Activated naive CD4-positive, alpha-beta T cell treated with Interleukin-2 at 50 U/mL for 16 hours (primary cell): ENCODE measurements around the gene RABL2A.
"Not testable (repeated sequence)": the region's sequence is repeated elsewhere in the genome, so short reads cannot be mapped to it uniquely, and the experiment has no call there.

Experiments
- DNase-seq: peaks from one replicate; pipeline ENCODE4 v3.0.0-alpha.2; 2020

The RABL2A gene

DNA sequence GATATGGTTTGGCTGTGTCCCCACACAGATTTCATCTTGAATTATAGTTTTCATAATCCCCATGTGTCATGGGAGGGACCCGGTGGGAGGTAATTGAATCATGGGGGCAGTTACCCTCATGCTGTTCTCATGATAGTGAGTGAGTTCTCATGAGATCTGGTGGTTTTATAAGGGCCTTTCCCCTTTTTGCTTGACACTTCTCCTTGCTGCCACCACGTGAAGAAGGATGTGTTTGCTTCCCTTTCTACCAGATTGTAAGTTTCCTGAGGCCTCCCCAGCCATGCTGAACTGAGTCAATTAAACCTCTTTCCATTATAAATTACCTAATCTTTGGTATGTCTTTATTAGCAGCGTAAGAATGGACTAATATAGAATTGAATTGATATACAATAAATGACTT lies 63.8 kb downstream of the RABL2A start:
- DNase-seq: not testable (repeated sequence)
